Mesendoderm (in vitro differentiated cells): ENCODE data around the gene BIRC5.

Source experiments
- DNase-seq: peaks from one replicate; pipeline ENCODE4 v3.0.0; 2013
- H2AK5ac ChIP-seq: 2 replicates; pipeline ENCODE4 v1.6.1; 2013; ENCODE audit warnings: low read length, inconsistent platforms
- H2BK120ac ChIP-seq: 2 replicates; pipeline ENCODE4 v1.6.1; 2013; ENCODE audit warnings: low read depth, mild to moderate bottlenecking, low read length, moderate library complexity, mixed read lengths
- H2BK15ac ChIP-seq: replicated peaks from 2 replicates; pipeline ENCODE4 v1.6.1; 2013; ENCODE audit warnings: low read depth, mild to moderate bottlenecking, moderate library complexity
- H2BK5ac ChIP-seq: 2 replicates; pipeline ENCODE4 v1.6.1; 2013; ENCODE audit warnings: low read length, inconsistent platforms
- H3K18ac ChIP-seq: 2 replicates; pipeline ENCODE4 v1.6.1; 2013; ENCODE audit warnings: mild to moderate bottlenecking, low read length, mixed read lengths
- H3K23ac ChIP-seq: one replicate; pipeline ENCODE4 v1.6.1; 2013; ENCODE audit warnings: low read length
- H3K27ac ChIP-seq: 2 replicates; pipeline ENCODE4 v1.5.1; 2013; ENCODE audit warnings: low read depth, mild to moderate bottlenecking, inconsistent platforms, low read length, moderate library complexity
- H3K27me3 ChIP-seq: 2 replicates; pipeline ENCODE4 v1.6.1; 2013; ENCODE audit warnings: low read length, control low read depth, mild to moderate bottlenecking, inconsistent platforms; ENCODE audit not compliant: insufficient read depth, poor library complexity
- H3K36me3 ChIP-seq: 2 replicates; pipeline ENCODE4 v1.6.1; 2013; ENCODE audit warnings: low read length, inconsistent platforms; ENCODE audit not compliant: control insufficient read depth, insufficient read depth
- H3K4ac ChIP-seq: one replicate; pipeline ENCODE4 v1.6.1; 2013; ENCODE audit warnings: low read depth, mild to moderate bottlenecking, low read length, moderate library complexity
- H3K4me1 ChIP-seq: 2 replicates; pipeline ENCODE4 v1.6.1; 2013; ENCODE audit warnings: low read depth, low read length, inconsistent platforms; ENCODE audit not compliant: control insufficient read depth
- H3K4me2 ChIP-seq: 2 replicates; pipeline ENCODE4 v1.6.1; 2013; ENCODE audit warnings: low read length
- H3K4me3 ChIP-seq: 2 replicates; pipeline ENCODE4 v1.5.1; 2013; ENCODE audit warnings: mild to moderate bottlenecking, low read length
- H3K56ac ChIP-seq: one replicate; pipeline ENCODE4 v1.6.1; 2013; ENCODE audit warnings: low read length
- H3K79me1 ChIP-seq: 2 replicates; pipeline ENCODE4 v1.6.1; 2013; ENCODE audit warnings: low read length, inconsistent platforms
- H3K79me2 ChIP-seq: 2 replicates; pipeline ENCODE4 v1.6.1; 2013; ENCODE audit warnings: mild to moderate bottlenecking, low read length; ENCODE audit not compliant: control insufficient read depth, insufficient read depth
- H3K9ac ChIP-seq: 2 replicates; pipeline ENCODE4 v1.6.1; 2013; ENCODE audit warnings: low read length, inconsistent platforms
- H4K5ac ChIP-seq: one replicate; pipeline ENCODE4 v1.6.1; 2013; ENCODE audit warnings: low read length
- H4K8ac ChIP-seq: one replicate; pipeline ENCODE4 v1.6.1; 2013; ENCODE audit warnings: low read depth, mild to moderate bottlenecking, control low read depth, low read length, moderate library complexity
- WGBS: extraction: QIAGEN DNeasy Blood & Tissue Kit; methylation state at CpG from one replicate; pipeline ENCODE4 v1.1.7; 2013; ENCODE audit warnings: low lambda C conversion rate, missing lambda C conversion rate; ENCODE audit not compliant: insufficient coverage; ENCODE audit errors: extremely low coverage; 5-methylcytosine and 5-hydroxymethylcytosine counted together

BIRC5 gene

GRCh38 chr17:78264590-78264989, 50.5 kb downstream of the BIRC5 start:
- H3K79me2 ChIP-seq: no peaks in the 10 kb centered on the region
- no peaks in the 10 kb centered on the region for H3K36me3 ChIP-seq
- no peak overlapping the region for H2BK15ac ChIP-seq
- H3K18ac ChIP-seq: no peak overlapping the region
- H3K4ac ChIP-seq: no peak overlapping the region
- no peak overlapping the region for H4K5ac ChIP-seq
- H3K56ac ChIP-seq: no peak overlapping the region
- H3K4me1 ChIP-seq: peaks cover 12% of the 10 kb centered on the region
- H3K79me1 ChIP-seq: no peaks in the 10 kb centered on the region
- H2BK120ac ChIP-seq: no peak overlapping the region
- H3K23ac ChIP-seq: no peak overlapping the region
- H4K8ac ChIP-seq: no peak overlapping the region
- no peak overlapping the region for H3K9ac ChIP-seq
- H2BK5ac ChIP-seq: no peak overlapping the region
- no peak overlapping the region for H3K27ac ChIP-seq
- H2AK5ac ChIP-seq: no peak overlapping the region
- WGBS: no CpG with 5 or more reads among the region's 5 CpGs
- H3K27me3 ChIP-seq: no peaks in the 10 kb centered on the region
- H3K4me2 ChIP-seq: no peak overlapping the region
- DNase-seq: no peak
- H3K4me3 ChIP-seq: no peak overlapping the region

DNA sequence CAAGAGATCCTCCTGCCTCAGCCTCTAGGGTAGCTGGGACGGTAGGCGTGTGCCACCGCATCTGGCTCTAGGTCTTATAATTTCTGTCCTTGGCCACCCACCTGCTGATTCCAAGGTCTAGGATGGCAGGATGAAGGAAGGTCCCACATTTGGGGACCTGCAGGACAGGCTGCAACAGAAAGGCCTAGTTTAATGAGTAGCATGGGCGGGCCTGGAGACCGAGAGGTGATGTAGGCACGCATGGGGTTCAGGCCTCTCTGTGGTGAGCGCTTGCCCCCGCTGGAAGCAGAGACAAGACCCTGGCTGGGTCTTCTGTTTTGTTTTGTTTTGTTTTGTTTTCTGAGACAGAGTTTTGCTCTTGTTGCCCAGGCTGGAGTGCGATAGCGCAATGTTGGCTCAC, 51.1 kb downstream of the BIRC5 start:
- Histone ChIP-seq H2BK15ac (no peak overlapping the region), H3K4me2 (no peak overlapping the region), H3K36me3 (no peaks in the 10 kb centered on the region), H3K9ac (no peak overlapping the region), H3K27ac (no peak overlapping the region), H4K5ac (no peak overlapping the region), H3K4ac (no peak overlapping the region), H2BK5ac (no peak overlapping the region), H2AK5ac (no peak overlapping the region), H3K79me2 (no peaks in the 10 kb centered on the region), H2BK120ac (no peak overlapping the region), H3K23ac (no peak overlapping the region), H3K79me1 (no peaks in the 10 kb centered on the region), H3K27me3 (no peaks in the 10 kb centered on the region), H3K4me3 (no peak overlapping the region), H4K8ac (no peak overlapping the region), H3K4me1 (peaks cover 15% of the 10 kb centered on the region), H3K18ac (no peak overlapping the region), H3K56ac (no peak overlapping the region)
- DNase-seq: no peak
- no CpG with 5 or more reads among the region's 10 CpGs for WGBS

- Histone ChIP-seq H3K79me2 (no peaks in the 10 kb centered on the region), H3K18ac (no peak overlapping the region), H4K5ac (no peak overlapping the region), H3K23ac (no peak overlapping the region), H3K4me3 (no peak overlapping the region), H4K8ac (no peak overlapping the region), H3K36me3 (no peaks in the 10 kb centered on the region), H2AK5ac (no peak overlapping the region), H3K27ac (no peak overlapping the region), H2BK120ac (no peak overlapping the region), H3K27me3 (no peaks in the 10 kb centered on the region), H3K4ac (no peak overlapping the region), H3K56ac (peak overlapping the region; percentile 85), H2BK5ac (no peak overlapping the region), H3K79me1 (no peaks in the 10 kb centered on the region), H3K4me1 (peaks cover 21% of the 10 kb centered on the region), H3K9ac (no peak overlapping the region), H3K4me2 (no peak overlapping the region), H2BK15ac (no peak overlapping the region)
- no CpG with 5 or more reads among the region's 6 CpGs for WGBS
- no peak for DNase-seq
Measured at GRCh38 chr17:78266231-78266631, 52.2 kb downstream of the BIRC5 start.

GRCh38 chr17:78266771-78267170, 52.7 kb downstream of the BIRC5 start:
- Histone ChIP-seq H3K4me1 (peaks cover 25% of the 10 kb centered on the region), H3K4me2 (no peak overlapping the region), H3K4ac (peak overlapping the region; percentile 26), H3K36me3 (no peaks in the 10 kb centered on the region), H2BK5ac (peak overlapping the region; percentile 2), H3K79me1 (no peaks in the 10 kb centered on the region), H2BK120ac (no peak overlapping the region), H3K79me2 (no peaks in the 10 kb centered on the region), H3K27ac (no peak overlapping the region), H4K8ac (no peak overlapping the region), H4K5ac (no peak overlapping the region), H3K56ac (peak overlapping the region; percentile 85), H2BK15ac (no peak overlapping the region), H2AK5ac (no peak overlapping the region), H3K27me3 (no peaks in the 10 kb centered on the region), H3K23ac (peak overlapping the region; percentile 39), H3K9ac (peak overlapping the region; percentile 68), H3K18ac (peak overlapping the region; percentile 77), H3K4me3 (no peak overlapping the region)
- DNase-seq: no peak
- no CpG with 5 or more reads among the region's 9 CpGs for WGBS

GRCh38 chr17:78267253-78268073, 53.4 kb downstream of the BIRC5 start:
- Histone ChIP-seq H3K9ac (peak overlapping the region; percentile 68), H3K4me3 (no peak overlapping the region), H2BK120ac (no peak overlapping the region), H4K8ac (no peak overlapping the region), H3K4ac (peak overlapping the region; percentile 56), H2BK5ac (peak overlapping the region; percentile 87), H3K79me2 (no peaks in the 10 kb centered on the region), H3K4me2 (no peak overlapping the region), H2BK15ac (no peak overlapping the region), H3K18ac (peak overlapping the region; percentile 77), H3K36me3 (no peaks in the 10 kb centered on the region), H3K23ac (peak overlapping the region; percentile 81), H3K27me3 (no peaks in the 10 kb centered on the region), H3K79me1 (no peaks in the 10 kb centered on the region), H3K4me1 (peaks cover 27% of the 10 kb centered on the region), H3K56ac (peak overlapping the region; percentile 85), H3K27ac (peak overlapping the region; percentile 34), H2AK5ac (peak overlapping the region; percentile 95), H4K5ac (no peak overlapping the region)
- DNase-seq: no peak
- no CpG with 5 or more reads among the region's 26 CpGs for WGBS
